SIG-M5 treated with dmso at 0.1 percent for 504 hours (cell line): ENCODE results near the gene CEP43.
A peak's percentile ranks its signal among the peaks of the same experiment; 100 is the strongest.

Experiments used
- DNase-seq: peaks from one replicate; lab custom pipeline; 2025; ENCODE audit not compliant: unreplicated experiment; lab: John Stamatoyannopoulos, UW

The CEP43 gene

DNA sequence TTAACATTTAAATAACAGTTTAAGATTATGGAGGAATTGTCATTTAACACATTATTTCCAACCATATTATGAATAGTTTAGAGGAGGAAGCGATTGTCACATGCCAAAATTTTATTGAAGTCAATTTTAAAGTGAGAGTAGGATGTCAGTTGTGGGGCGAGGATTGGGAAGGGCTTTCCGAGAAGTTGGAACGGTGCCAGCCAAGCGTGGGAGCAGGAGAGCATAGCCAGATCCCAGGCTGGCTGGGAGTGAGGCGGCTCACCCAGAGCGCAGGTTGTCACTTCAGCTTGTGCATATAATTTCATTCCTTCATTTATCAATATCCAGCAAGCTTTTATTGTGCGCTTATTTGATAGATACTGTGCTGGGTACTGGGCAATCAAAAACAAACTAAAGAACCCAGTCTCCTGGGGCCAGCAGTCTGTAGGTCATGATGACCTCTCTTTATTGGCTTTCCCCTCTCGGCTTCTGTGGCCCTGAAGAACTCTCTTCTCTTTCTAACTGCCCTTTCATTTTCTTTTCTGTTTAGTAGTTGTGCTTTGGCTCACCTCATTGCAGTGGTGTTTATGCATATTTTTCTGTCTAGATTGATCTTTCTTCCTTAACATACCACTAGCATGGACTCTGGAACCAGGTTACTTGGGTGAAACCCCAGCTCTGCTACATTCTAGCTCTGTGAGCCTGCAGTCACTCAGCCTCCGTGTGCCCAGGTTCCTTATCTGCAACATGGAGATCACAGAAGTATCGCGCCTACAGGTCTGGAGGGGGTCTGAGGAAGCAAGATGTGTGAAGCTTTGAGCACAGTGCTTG lies 6.4 kb downstream of the CEP43 start:
- no peak for DNase-seq

DNA sequence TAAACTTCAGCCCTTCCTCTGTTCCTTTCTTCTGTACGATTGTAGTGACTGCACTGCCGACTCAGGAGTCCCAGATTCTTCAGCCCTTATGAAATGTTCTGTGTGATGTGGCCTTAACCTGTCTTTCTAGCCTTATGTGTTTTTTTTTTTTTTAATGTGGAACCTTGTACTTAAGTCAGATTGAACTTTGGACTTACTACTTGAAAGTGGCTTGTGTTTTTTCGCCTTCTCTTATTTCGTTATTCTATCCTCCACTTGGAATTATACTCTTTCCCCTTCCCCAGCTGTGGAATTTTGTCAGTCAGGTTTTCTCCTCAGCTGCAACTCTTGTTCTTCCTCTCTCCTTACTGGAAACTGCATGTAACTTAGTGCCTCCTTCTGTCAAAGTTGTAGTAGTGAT lies 8.8 kb downstream of the CEP43 start:
- no peak for DNase-seq

DNA sequence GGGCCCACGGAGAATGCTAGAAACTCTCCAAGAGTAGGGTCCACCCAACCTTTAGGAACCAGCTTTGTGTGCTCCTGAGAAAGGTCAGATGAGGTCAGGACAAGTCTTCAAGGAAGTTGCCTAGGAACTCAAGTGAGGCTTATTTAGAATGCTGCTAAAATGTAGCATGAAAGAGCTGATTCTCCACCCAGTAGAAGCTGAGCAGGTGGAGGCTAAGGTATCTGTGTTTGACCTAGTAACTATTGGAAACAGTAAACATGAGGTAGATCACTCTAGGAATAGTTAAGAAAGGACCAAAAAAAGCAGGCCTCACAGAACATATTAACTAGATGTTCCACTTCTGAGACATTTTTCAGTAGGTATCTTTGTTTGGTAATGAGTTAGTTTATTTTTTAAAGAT lies 13.9 kb downstream of the CEP43 start:
- no peak for DNase-seq

DNA sequence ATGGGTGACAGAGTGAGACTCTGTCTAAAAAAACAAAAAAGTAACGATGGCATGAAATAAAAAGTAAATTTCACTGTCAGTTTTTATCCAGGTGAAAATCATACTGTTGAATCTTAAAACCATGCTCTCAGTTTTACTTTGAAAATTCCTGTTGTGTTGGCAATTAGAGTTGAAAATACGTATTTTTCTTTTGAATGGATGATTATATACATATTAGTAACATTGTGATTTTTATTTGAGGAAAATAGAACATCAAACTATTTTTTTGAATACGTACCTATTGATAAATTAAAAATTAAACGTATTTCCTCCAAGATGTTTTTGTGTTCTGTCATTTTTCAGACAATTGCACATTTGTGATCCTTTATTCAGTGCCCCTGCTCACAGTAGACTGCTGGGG lies 14.7 kb downstream of the CEP43 start:
- no peak for DNase-seq

DNA sequence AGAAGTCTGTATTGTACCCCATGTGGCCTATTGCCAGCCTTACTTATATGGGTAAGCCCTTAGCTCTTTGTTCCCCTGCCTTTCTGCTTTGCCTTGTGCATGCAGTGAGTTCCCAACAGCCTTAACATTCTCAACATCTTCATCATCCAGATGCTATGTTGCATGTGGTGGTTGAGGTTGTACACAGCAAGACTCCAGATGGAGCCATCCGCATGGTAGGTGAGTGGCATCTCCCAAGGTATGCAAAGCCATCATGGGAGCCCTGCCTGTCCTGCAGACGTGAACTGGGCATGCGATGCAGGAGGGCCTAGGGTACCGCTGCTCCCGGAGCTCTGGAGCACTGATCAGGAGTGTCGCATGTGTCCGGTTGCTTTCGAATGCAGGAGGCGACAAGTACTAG lies 16.1 kb downstream of the CEP43 start:
- no peak for DNase-seq

DNA sequence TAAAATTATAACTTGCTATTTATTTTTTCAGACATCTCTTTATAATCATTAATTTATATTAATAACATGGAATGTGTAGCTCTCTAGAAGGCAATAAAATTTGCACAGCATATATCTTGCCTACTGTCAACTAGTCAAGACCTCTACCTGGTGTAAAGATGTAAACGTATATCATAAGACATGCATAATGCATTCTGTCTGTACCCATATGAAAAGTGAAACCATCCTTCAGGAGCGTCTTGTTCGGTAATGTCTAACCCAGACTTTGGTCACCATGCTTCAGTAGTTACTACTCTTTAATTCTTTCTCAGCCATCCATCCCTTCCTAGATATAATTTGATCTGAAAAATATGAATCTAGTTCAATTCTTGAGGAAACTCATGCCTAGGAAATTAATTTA lies 21.0 kb downstream of the CEP43 start:
- DNase-seq = no peak

DNA sequence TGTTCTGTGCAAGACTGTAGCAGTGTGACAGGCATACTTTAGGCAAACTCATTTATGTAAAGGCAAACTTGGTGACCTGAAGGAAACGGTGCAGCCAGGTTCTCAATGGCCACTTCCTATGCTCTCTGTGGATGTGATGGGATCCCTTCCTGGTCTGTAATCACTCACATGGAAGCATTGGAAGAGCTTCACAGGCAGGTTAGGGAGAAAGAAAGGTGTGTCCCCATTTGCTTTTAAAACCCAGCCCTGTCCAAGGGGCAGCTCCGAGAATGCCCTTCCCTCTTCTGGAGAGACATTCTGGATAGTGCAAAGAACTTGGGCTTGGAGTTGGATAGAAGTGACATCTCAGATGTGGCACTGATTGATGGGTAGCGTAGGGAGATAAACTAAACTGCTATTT lies 28.1 kb downstream of the CEP43 start:
- no peak for DNase-seq

DNA sequence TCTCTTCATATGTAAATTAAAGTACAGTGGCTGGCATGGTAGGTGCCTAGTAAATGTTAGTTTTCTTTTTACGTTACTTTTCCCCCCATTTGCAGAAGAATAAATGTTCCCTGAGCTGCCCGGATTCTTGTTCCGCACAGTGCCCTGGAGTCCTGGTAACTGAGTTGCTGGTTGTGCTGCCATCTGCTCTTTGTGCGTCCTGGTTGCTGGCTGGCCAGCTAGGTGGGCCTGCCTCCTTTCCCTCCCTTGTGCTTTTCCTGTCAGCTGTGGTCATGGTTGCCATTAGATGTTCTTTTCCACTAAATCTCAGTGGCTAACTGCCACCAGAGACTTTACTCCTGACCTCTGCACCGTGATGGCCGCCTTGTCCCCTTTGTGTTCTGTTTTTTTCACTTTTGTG lies 28.6 kb downstream of the CEP43 start:
- no peak for DNase-seq

DNA sequence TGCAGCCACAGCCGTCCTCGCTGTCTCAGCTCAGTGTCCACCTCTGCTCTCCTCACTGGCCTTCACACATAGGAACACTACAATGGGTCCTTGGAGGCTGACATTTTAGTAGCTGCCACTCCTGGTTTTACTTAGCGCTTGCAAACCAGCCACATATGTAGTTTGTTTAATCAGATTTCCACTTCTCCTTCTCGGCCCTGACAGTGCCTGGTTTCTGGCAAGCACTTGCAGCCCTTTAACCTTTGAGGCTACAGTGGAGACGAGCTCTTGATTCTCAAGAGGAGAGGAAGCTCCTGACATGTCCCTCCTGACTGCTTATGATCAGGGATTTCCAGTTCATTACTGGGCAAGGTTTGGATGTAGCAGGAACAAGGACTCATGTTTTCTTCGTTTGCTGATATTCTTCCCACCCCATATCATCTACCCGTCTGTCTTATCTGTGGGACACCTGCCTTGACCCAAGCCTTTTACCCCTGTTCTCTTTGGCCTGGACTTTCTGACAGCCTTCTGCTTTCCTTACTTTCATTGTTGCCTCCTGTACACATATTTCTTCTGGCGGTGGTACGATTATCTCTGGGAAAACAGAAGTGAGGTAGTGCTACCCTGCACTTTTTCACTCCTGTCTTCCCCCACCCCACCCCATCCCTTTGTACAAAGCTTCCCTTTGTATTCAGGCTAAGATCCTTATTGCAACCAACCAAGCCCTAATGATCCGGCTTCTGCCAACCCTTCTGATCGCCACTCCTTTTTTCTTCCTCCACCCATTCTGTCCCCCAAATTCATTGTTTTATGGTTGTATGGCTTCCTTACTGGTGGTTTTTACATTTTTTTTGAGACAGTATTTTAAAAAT lies 31.2 kb downstream of the CEP43 start:
- no peak for DNase-seq

DNA sequence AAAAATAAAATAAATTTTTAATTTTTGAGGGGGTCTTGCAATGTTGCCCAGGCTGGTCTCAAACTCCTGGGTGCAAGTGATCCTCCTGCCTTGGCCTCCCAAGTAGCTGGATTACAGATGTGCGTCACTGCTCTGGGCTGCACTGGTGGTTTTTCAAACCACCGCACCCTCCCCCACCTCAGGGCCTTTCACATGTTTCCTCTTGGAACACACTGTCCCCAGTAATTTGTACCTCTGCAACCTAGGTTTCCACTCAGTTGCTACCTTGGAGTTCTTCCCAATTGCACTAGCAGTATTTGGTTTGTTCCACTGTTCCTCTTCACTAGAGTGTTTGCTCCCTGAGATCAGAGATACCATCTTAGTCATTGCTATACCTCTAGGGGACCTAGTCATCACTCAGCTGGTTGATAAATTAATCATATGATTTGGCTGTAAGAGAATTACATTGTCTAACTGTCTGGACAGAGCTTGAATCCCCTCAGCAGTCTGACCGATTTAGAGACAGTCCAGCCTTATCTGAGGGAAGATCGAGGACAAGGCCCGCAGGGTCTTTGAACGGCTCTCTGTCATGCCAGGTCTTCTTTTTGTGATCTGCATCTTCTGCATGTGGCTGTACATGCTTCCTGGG lies 32.0 kb downstream of the CEP43 start:
- no peak for DNase-seq

DNA sequence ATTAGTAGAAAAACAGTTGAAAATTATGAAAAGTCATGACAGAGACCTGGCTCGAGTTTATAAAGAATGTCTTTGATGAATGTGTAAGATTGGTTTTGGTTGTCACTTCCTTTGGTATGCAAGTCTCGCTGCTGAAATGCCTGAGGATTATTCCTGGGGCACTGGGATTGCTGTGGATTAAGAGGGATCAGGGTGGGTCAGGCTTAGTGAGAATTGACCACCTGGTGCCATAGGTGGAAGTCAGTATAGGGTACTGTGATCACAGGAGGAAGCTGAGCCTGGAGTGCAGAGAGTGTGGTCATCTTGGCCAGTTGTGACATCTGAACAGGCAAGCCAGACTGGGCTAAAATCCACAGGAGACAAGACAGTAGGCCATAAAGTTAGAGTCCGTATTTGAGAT lies 34.9 kb downstream of the CEP43 start:
- no peak for DNase-seq

DNA sequence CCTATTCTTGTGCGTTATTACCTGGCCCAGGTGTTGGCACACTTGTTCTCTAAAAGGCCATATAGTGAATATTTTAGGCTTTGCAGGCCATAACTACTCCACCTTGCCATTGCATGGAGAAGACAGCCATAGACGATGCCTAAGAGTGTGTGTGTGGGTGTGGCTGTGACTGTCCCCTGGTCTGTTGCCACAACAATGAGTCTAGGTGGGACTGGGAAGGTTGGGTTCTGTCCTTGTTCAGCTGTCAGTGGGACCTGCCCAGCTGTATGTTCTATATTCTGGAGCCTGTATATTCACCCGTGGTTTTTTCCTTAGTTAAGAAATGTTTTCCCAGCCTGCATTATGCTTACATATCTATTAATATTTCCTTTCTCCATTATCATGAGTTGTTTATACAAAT lies 38.6 kb downstream of the CEP43 start:
- DNase-seq = no peak

DNA sequence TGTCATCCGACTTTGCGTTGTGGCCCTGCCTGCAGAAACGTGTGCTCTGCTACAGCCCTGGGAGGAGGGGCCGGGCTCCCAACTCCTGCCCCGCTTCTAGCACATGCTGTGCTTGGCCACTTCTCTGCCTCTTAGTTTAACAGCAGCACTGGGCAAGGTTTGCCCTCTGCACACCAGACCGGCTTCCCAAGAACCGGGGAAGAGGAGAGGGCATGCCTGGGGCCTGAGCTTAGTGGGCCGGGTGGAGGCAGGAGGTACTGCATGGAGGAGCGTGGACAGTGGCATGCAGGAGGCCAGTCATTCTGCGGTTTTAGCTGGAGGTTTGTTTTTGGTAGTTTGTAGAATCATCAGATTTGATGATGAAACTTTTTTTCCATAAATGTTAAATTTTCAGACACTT lies 45.5 kb downstream of the CEP43 start:
- DNase-seq = no peak

DNA sequence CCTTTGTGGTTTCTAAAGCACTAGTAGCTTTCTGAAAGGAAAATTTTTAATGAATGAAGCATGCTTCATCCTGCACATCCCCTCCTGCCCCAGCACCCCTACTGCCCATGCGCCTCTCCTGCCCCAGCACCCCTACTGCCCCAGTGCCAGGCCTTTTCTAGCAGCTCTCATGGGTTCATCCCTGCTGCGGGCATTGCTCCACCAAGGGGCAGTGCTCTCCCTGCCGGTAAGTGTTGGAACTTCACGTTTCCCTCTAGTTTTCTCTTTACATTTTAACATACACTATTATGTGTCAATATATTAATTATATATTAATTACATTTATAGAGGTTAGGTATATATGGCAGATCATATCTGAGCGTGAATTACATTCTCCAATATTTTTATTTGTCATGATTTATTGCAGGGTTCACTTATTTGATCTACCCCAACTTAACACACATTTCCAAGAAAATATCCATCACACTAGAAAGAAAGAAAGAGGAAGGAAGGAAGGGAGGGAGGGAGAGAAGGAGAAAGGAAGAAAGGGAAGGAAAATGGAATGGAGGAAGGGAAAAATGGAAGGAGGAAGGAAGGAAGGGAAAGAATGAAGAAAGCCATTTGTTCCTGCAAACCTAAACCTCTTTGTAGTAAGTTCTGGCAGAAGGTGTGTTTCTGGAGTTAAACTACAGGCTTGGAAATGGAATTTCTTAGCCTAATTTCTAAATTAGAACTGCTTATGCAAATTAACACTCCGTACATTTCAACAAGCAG lies 46.8 kb downstream of the CEP43 start:
- peak; percentile 31 for DNase-seq

DNA sequence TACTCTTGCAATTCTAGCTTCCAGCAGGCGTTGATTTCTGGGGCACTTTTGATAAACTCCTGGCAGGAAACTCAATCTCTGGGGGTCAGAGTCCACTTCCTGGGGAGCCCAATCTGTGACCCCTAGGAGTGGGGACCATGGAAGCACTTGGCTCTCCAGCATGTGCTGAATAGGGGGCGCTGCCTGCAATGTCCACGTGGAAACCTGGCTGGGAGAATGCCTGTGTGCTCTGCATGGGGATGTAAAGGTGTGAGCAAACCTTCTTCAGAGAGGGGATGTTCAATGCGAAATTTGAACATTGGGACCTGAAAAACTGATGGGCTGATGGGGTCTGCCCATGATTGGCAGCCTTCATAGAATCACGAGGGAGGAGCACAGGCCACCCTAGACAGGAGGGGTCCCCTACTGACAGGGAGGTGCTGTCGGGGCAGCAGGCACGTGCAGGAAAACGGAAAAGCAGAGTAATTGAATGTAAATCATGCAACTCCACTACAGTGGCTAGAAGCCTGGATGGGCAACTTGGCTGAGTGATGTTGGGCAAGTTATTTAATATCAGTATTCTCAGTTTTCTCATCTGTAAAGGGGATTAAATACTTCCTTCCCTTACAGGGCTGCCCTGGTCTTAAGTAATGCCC lies 47.8 kb downstream of the CEP43 start:
- DNase-seq = no peak

DNA sequence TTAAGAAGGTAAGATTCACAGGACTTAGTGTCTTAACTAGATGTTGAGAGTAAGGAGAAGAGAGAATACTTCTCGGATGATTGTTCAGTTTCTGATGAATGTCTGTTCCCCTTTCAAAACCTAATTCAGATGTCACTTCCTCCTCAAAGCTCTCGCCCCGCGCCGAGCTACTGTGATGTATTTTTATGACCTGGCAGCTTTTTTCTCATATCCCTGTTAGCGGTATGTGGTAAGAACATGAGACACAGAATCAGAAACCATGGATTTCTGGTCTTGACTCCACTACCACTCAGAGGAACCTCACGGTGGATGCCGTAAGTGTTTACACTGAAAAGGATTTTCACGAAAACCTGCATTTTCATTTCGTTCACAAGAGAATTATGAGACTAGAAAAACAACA lies 48.4 kb downstream of the CEP43 start:
- peak; percentile 88 for DNase-seq
